Suppressor macrophage treated with lipopolysaccharide for 1 hour (primary cell): ENCODE results near the gene SOWAHB.
A peak's percentile ranks its signal among the peaks of the same experiment; 100 is the strongest.

Source experiments
- DNase-seq, 3 donors: peaks; one replicate each; pipeline ENCODE4 v3.0.0-alpha.2; 2020 to 2022

Gene SOWAHB

GRCh38 chr4:76897536-76898384 is at the start of gene SOWAHB:
Gene SOWAHB, minus strand, starts transcription at chr4:76898144. Its CDS starts 295 bp downstream, at chr4:76897849.
- peak in 1 of 3 donors; percentile 21 for DNase-seq

GRCh38 chr4:76947369-76947768 is 49.4 kb upstream of the SOWAHB start:
- DNase-seq, result no peak

GRCh38 chr4:76943790-76944189 is 45.8 kb upstream of the SOWAHB start:
- DNase-seq, result no peak

GRCh38 chr4:76943129-76943620 is 45.2 kb upstream of the SOWAHB start:
- no peak for DNase-seq

GRCh38 chr4:76939184-76939583 is 41.2 kb upstream of the SOWAHB start:
- no peak for DNase-seq

- DNase-seq, result no peak
Observed at GRCh38 chr4:76931576-76932276, 33.8 kb upstream of the SOWAHB start.

- DNase-seq, result no peak
Observed at GRCh38 chr4:76931087-76931486, 33.1 kb upstream of the SOWAHB start.

- no peak for DNase-seq
Observed at GRCh38 chr4:76930685-76931084, 32.7 kb upstream of the SOWAHB start.

- no peak for DNase-seq
Observed at GRCh38 chr4:76926841-76927240, 28.9 kb upstream of the SOWAHB start.

GRCh38 chr4:76923619-76924357 is 25.8 kb upstream of the SOWAHB start:
- no peak for DNase-seq

GRCh38 chr4:76920715-76921114 is 22.8 kb upstream of the SOWAHB start:
- no peak for DNase-seq

- DNase-seq, result no peak
Observed at GRCh38 chr4:76909711-76910110, 11.8 kb upstream of the SOWAHB start.

GRCh38 chr4:76905521-76905920 is 7.6 kb upstream of the SOWAHB start:
- DNase-seq, result no peak

GRCh38 chr4:76904646-76905190 is 6.8 kb upstream of the SOWAHB start:
- DNase-seq, result no peak

- no peak for DNase-seq
Observed at GRCh38 chr4:76902233-76902890, 4.4 kb upstream of the SOWAHB start.

- DNase-seq, result no peak
Observed at GRCh38 chr4:76898949-76899645, 1.2 kb upstream of the SOWAHB start.

GRCh38 chr4:76898385-76898692 is 395 bp upstream of the SOWAHB start:
- DNase-seq, result no peak

GRCh38 chr4:76896614-76897535 is 1.1 kb downstream of the SOWAHB start:
- DNase-seq, result peak in 1 of 3 donors; percentile 13

- no peak for DNase-seq
Observed at GRCh38 chr4:76896048-76896447, 1.9 kb downstream of the SOWAHB start.

GRCh38 chr4:76895619-76896018 is 2.3 kb downstream of the SOWAHB start:
- no peak for DNase-seq
